Brain microvascular endothelial cell (primary cell): ENCODE results near the gene CRYL1.

Experiments
- DNase-seq: peaks from one replicate; pipeline ENCODE4 v3.0.0-alpha.2; 2020
- H3K27ac ChIP-seq: fragments of 250-450 bp; sonication (Bioruptor Pico); 2 replicates; pipeline ENCODE4 v1.5.1; 2020; ENCODE audit warnings: mild to moderate bottlenecking, moderate library complexity
- H3K27me3 ChIP-seq: fragments of 250-450 bp; sonication (Bioruptor Pico); replicated peaks from 2 replicates; pipeline ENCODE4 v1.5.1; 2020; ENCODE audit warnings: mild to moderate bottlenecking
- H3K36me3 ChIP-seq: fragments of 250-450 bp; sonication (Bioruptor Pico); replicated peaks from 2 replicates; pipeline ENCODE4 v1.5.1; 2020; ENCODE audit warnings: mild to moderate bottlenecking
- H3K4me3 ChIP-seq: 2 replicates; pipeline ENCODE4 v1.5.1; 2011; ENCODE audit warnings: low read depth, mild to moderate bottlenecking, control low read depth, low read length, moderate library complexity
- CTCF ChIP-seq: IDR thresholded peaks from 2 replicates; pipeline ENCODE4 v1.5.1; 2011; ENCODE audit warnings: low read depth, mild to moderate bottlenecking, moderate library complexity, low read length, control low read depth, inconsistent platforms; ENCODE audit errors: missing control alignments
- in situ Hi-C: cut with HindIII; loops from 2 replicates; pipeline ENCODE4 v1.10.0; 2017; ENCODE audit warnings: low sequenced_read_pairs, low pct_ligation_motif_present

CRYL1 gene

GRCh38 chr13:20487927-20488326 lies 37.7 kb downstream of the CRYL1 start:
- TF ChIP-seq CTCF: no peak
- H3K36me3 ChIP-seq: no peaks in the 10 kb centered on the region
- in situ Hi-C loops: no loop called here
- no peaks in the 10 kb centered on the region for H3K27me3 ChIP-seq
- H3K27ac ChIP-seq: no peak overlapping the region
- DNase-seq: no peak
- H3K4me3 ChIP-seq: no peak overlapping the region

- no peaks in the 10 kb centered on the region for H3K36me3 ChIP-seq
- TF ChIP-seq CTCF: no peak
- H3K27me3 ChIP-seq: no peaks in the 10 kb centered on the region
- H3K4me3 ChIP-seq: no peak overlapping the region
- DNase-seq: no peak
- no peak overlapping the region for H3K27ac ChIP-seq
- in situ Hi-C loops: no loop called here
Observed at GRCh38 chr13:20482787-20483186, 42.9 kb downstream of the CRYL1 start.

- Histone ChIP-seq H3K27ac (no peak overlapping the region), H3K4me3 (no peak overlapping the region), H3K36me3 (no peaks in the 10 kb centered on the region), H3K27me3 (no peaks in the 10 kb centered on the region)
- in situ Hi-C loops: no loop called here
- no peak for DNase-seq
- TF ChIP-seq CTCF: no peak
Observed at GRCh38 chr13:20482275-20482761, 43.3 kb downstream of the CRYL1 start.

DNA sequence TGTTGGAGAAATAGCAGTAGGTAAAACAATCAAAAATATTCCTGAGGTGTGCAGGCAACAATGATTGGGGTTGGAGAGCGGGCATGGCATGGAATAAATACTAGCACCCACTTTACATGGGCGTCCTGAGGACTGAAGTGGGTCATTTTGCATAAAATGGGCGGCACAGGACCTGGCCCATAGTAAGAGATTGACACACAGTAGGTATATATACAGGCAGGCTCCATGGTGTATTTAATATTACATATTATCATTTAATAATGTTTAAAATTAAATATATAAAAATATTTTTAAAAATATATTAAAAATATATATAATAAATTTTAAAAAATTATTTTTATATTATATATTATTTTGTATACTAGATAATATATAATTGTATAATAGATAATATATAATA lies 48.3 kb downstream of the CRYL1 start:
- H3K27me3 ChIP-seq: no peaks in the 10 kb centered on the region
- TF ChIP-seq CTCF: no peak
- DNase-seq: no peak
- no peak overlapping the region for H3K27ac ChIP-seq
- H3K36me3 ChIP-seq: no peaks in the 10 kb centered on the region
- H3K4me3 ChIP-seq: no peak overlapping the region
- in situ Hi-C loops: no loop called here

- in situ Hi-C loops: no loop called here
- no peak for DNase-seq
- Histone ChIP-seq H3K27ac (no peak overlapping the region), H3K27me3 (no peaks in the 10 kb centered on the region), H3K36me3 (no peaks in the 10 kb centered on the region), H3K4me3 (no peak overlapping the region)
- no peak for TF ChIP-seq CTCF
Observed at GRCh38 chr13:20475927-20476691, 49.5 kb downstream of the CRYL1 start.

DNA sequence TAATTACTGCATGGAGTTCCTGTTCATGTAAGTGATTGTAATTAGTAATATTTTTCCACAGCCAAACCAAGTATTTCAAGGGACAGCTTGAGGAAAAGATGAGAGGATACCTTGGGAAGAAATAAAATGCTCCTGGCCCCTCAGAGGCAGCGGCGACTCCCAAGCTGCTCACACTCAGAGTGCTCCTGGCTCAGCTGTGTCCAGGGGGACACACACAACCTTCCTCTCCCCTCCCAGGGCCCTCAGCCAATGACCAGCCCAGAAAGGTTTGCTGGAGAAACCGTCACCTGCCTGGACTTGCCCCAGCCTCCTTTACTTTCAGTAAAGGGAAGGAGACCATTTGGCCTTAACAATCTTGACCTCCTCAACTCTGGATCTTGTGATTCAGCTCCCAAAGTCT lies 51.1 kb downstream of the CRYL1 start:
- no peak for TF ChIP-seq CTCF
- Histone ChIP-seq H3K36me3 (no peaks in the 10 kb centered on the region), H3K27ac (no peak overlapping the region), H3K4me3 (no peak overlapping the region), H3K27me3 (no peaks in the 10 kb centered on the region)
- in situ Hi-C loops: no loop called here
- no peak for DNase-seq
